Measurements from ENCODE around the gene SSBP3.

SSBP3 gene

DNA sequence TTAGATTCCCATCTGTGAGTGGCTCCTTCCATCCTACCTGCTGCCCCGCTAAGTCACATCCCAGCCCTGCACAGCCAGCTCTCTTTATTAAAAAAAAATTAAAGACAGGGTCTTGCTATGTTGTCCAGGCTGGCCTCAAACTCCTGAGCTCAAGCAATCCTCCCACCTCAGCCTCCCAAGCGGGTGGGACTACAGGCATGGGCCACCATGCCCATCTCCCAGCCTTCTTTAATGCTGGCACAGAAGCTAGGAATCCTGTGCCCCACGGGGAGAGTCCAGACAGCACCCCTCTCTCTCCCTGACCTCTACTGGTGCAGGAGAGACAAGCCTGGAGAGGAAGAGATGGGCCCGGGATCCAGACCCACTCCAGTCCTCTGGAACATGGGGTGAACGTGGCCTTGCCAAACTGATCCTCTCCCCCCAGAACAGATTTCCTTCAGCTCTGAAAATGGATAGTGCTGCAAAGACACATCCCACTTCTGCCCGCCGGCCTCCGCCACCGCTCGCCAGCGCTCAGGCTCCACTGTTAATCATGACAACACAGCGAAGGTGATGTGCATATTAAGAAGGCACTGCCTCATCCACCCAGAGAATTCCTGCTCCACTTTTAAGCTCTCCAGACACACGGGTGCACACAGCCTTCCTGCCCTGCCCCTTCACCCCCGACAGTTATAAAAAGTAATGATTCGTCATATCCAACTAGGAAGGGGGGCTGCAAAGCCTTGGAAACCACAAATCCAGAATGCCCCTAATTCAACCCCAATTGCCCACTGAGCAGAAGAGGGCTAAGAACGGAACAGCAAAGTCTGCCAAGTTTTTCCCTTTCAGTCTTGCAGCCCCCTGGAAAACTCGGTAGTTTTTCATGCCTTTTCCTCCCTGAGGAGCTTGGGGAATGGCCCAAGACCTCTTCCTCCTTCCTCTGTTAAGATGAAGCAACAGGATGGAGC is 138.1 kb downstream of the SSBP3 start:
- peaks cover 7% of the 10 kb centered on the region for H3K4me1 ChIP-seq (ENCODE audit: low read length)
- H3K4me3 ChIP-seq (ENCODE audit: low read length) = no peak overlapping the region
- no peak overlapping the region for H3K9ac ChIP-seq (ENCODE audit: low read length)
- H3K27ac ChIP-seq (ENCODE audit: low read length) = no peak overlapping the region
- H3K36me3 ChIP-seq (replicated peaks; ENCODE audit: low read depth, low read length) = no peaks in the 10 kb centered on the region
- H4K20me1 ChIP-seq (ENCODE audit: insufficient read depth, low read length) = no peaks in the 10 kb centered on the region
- TF ChIP-seq EZH2phosphoT487 (IDR thresholded peaks at IDR 0.05; ENCODE audit: low read depth) = no peak
- no peak for TF ChIP-seq CTCF (IDR thresholded peaks at IDR 0.05; ENCODE audit: low read depth, low read length)
- no peaks in the 10 kb centered on the region for H3K79me2 ChIP-seq (ENCODE audit: low read length)
- no peaks in the 10 kb centered on the region for H3K9me3 ChIP-seq (ENCODE audit: insufficient read depth, low read length)
- H3K27me3 ChIP-seq (ENCODE audit: low read depth, low read length) = no peaks in the 10 kb centered on the region
- H3K4me2 ChIP-seq (ENCODE audit: low read length) = no peak overlapping the region
- H2AFZ ChIP-seq (ENCODE audit: low read depth, low read length) = no peak overlapping the region

- Histone ChIP-seq H3K79me2 (ENCODE audit: low read length) (no peaks in the 10 kb centered on the region), H4K20me1 (ENCODE audit: insufficient read depth, low read length) (no peaks in the 10 kb centered on the region)
- TF ChIP-seq EZH2phosphoT487 (IDR thresholded peaks at IDR 0.05; ENCODE audit: low read depth) (no peak), CTCF (IDR thresholded peaks at IDR 0.05; ENCODE audit: low read depth, low read length) (no peak)
These were observed 139.3 kb downstream of the SSBP3 start for GRCh38 chr1:54266908-54267307.

GRCh38 chr1:54266195-54266594 is 140.0 kb downstream of the SSBP3 start:
- H4K20me1 ChIP-seq (ENCODE audit: insufficient read depth, low read length) = no peaks in the 10 kb centered on the region

More at GRCh38 chr1:54266908-54267307, 139.3 kb downstream of the SSBP3 start:
- Histone ChIP-seq H3K4me2 (ENCODE audit: low read length) (no peak overlapping the region), H3K4me1 (ENCODE audit: low read length) (no peaks in the 10 kb centered on the region), H3K9me3 (ENCODE audit: insufficient read depth, low read length) (no peaks in the 10 kb centered on the region), H3K27ac (ENCODE audit: low read length) (no peak overlapping the region), H3K27me3 (ENCODE audit: low read depth, low read length) (no peaks in the 10 kb centered on the region), H3K36me3 (replicated peaks; ENCODE audit: low read depth, low read length) (no peaks in the 10 kb centered on the region), H3K9ac (ENCODE audit: low read length) (no peak overlapping the region), H3K4me3 (ENCODE audit: low read length) (no peak overlapping the region), H2AFZ (ENCODE audit: low read depth, low read length) (no peak overlapping the region)

More at GRCh38 chr1:54266195-54266594, 140.0 kb downstream of the SSBP3 start:
- no peaks in the 10 kb centered on the region for H3K9me3 ChIP-seq (ENCODE audit: insufficient read depth, low read length)
- no peak overlapping the region for H3K9ac ChIP-seq (ENCODE audit: low read length)
- TF ChIP-seq EZH2phosphoT487 (IDR thresholded peaks at IDR 0.05; ENCODE audit: low read depth) (no peak), CTCF (IDR thresholded peaks at IDR 0.05; ENCODE audit: low read depth, low read length) (no peak)
- no peak overlapping the region for H3K27ac ChIP-seq (ENCODE audit: low read length)
- no peak overlapping the region for H3K4me2 ChIP-seq (ENCODE audit: low read length)
- no peaks in the 10 kb centered on the region for H3K4me1 ChIP-seq (ENCODE audit: low read length)
- H3K4me3 ChIP-seq (ENCODE audit: low read length) = no peak overlapping the region
- no peak overlapping the region for H2AFZ ChIP-seq (ENCODE audit: low read depth, low read length)
- H3K79me2 ChIP-seq (ENCODE audit: low read length) = no peaks in the 10 kb centered on the region
- no peaks in the 10 kb centered on the region for H3K27me3 ChIP-seq (ENCODE audit: low read depth, low read length)
- H3K36me3 ChIP-seq (replicated peaks; ENCODE audit: low read depth, low read length) = no peaks in the 10 kb centered on the region
